ENCODE data around the gene RTN1. TPM values are rescaled to one million over a fixed set of nuclear protein-coding genes. Genes with fewer than 3 reads are reported as not detected.

RTN1 gene
- total RNA-seq, 1 donor from 2014 or later, result 18.0 TPM

GRCh38 chr14:59699442-59699841 lies 171.1 kb downstream of the RTN1 start:
- Mint-ChIP-seq H3K36me3 (ENCODE audit: low read depth) (peaks cover 6% of the 10 kb centered on the region), H3K4me1 (no peaks in the 10 kb centered on the region), H3K27ac (ENCODE audit: unreplicated experiment) (no peak overlapping the region), H3K9me3 (peaks cover 10% of the 10 kb centered on the region), H3K27me3 (ENCODE audit: low read depth) (no peaks in the 10 kb centered on the region), H3K4me3 (no peak overlapping the region)
- no peak for DNase-seq (ENCODE audit: low read depth, low spot score)
- no peak for TF ChIP-seq CTCF (conservative IDR thresholded peaks at IDR 0.05)

- Mint-ChIP-seq H3K4me1 (no peaks in the 10 kb centered on the region), H3K27ac (ENCODE audit: unreplicated experiment) (no peak overlapping the region), H3K27me3 (ENCODE audit: low read depth) (no peaks in the 10 kb centered on the region), H3K36me3 (ENCODE audit: low read depth) (peaks cover 6% of the 10 kb centered on the region), H3K4me3 (no peak overlapping the region), H3K9me3 (peaks cover 10% of the 10 kb centered on the region)
- TF ChIP-seq CTCF (conservative IDR thresholded peaks at IDR 0.05), result no peak
- no peak for DNase-seq (ENCODE audit: low read depth, low spot score)
Measured at GRCh38 chr14:59698793-59699192, 171.8 kb downstream of the RTN1 start.

- peaks cover 8% of the 10 kb centered on the region for H3K9me3 Mint-ChIP-seq
- H3K4me3 Mint-ChIP-seq, result no peak overlapping the region
- H3K4me1 Mint-ChIP-seq, result no peaks in the 10 kb centered on the region
- no peak for DNase-seq (ENCODE audit: low read depth, low spot score)
- peaks cover 3% of the 10 kb centered on the region for H3K36me3 Mint-ChIP-seq (ENCODE audit: low read depth)
- no peak for TF ChIP-seq CTCF (conservative IDR thresholded peaks at IDR 0.05)
- peaks cover 3% of the 10 kb centered on the region for H3K27me3 Mint-ChIP-seq (ENCODE audit: low read depth)
- no peak overlapping the region for H3K27ac Mint-ChIP-seq (ENCODE audit: unreplicated experiment)
Measured at GRCh38 chr14:59695198-59695597, 175.4 kb downstream of the RTN1 start.

- Mint-ChIP-seq H3K27ac (ENCODE audit: unreplicated experiment) (no peak overlapping the region), H3K4me3 (no peak overlapping the region), H3K36me3 (ENCODE audit: low read depth) (no peaks in the 10 kb centered on the region), H3K9me3 (peaks cover 8% of the 10 kb centered on the region), H3K4me1 (no peaks in the 10 kb centered on the region), H3K27me3 (ENCODE audit: low read depth) (peaks cover 3% of the 10 kb centered on the region)
- TF ChIP-seq CTCF (conservative IDR thresholded peaks at IDR 0.05), result no peak
- DNase-seq (ENCODE audit: low read depth, low spot score), result no peak
Measured at GRCh38 chr14:59691266-59691665, 179.3 kb downstream of the RTN1 start.

- no peaks in the 10 kb centered on the region for H3K4me1 Mint-ChIP-seq
- peaks cover 8% of the 10 kb centered on the region for H3K9me3 Mint-ChIP-seq
- H3K27ac Mint-ChIP-seq (ENCODE audit: unreplicated experiment), result no peak overlapping the region
- TF ChIP-seq CTCF (conservative IDR thresholded peaks at IDR 0.05), result no peak
- no peak overlapping the region for H3K4me3 Mint-ChIP-seq
- no peaks in the 10 kb centered on the region for H3K36me3 Mint-ChIP-seq (ENCODE audit: low read depth)
- DNase-seq (ENCODE audit: low read depth, low spot score), result no peak
- peaks cover 3% of the 10 kb centered on the region for H3K27me3 Mint-ChIP-seq (ENCODE audit: low read depth)
Measured at GRCh38 chr14:59690426-59690825, 180.2 kb downstream of the RTN1 start.
